HL-60 (cell line): ENCODE results near the gene GRAMD4.

Experiments
- CTCF ChIP-seq: IDR thresholded peaks from one replicate; pipeline ENCODE4 v1.5.1; 2011; ENCODE audit warnings: low read length, control low read depth, inconsistent platforms; ENCODE audit not compliant: insufficient read depth
- POLR2AphosphoS5 ChIP-seq: IDR thresholded peaks from 2 replicates; pipeline ENCODE4 v1.6.1; 2012; ENCODE audit warnings: low read depth
- REST ChIP-seq: IDR thresholded peaks from 2 replicates; pipeline ENCODE4 v1.6.1; 2012; ENCODE audit warnings: low read depth; ENCODE audit not compliant: insufficient replicate concordance
- SPI1 ChIP-seq: IDR thresholded peaks from 2 replicates; pipeline ENCODE4 v1.6.1; 2012; ENCODE audit warnings: low read depth, mild to moderate bottlenecking, borderline replicate concordance

GRCh38 chr22:46654927-46655595 lies 34.9 kb downstream of the GRAMD4 start:
- no peak for TF ChIP-seq CTCF
- TF ChIP-seq REST, result no peak
- TF ChIP-seq POLR2AphosphoS5, result no peak
- TF ChIP-seq SPI1, result no peak
